Measurements from ENCODE around the gene GNG7. TPM values are rescaled to one million over a fixed set of nuclear protein-coding genes. Genes with fewer than 3 reads are reported as not detected.
"Not testable (repeated sequence)": the region's sequence is repeated elsewhere in the genome, so short reads cannot be mapped to it uniquely, and the experiment has no call there.

GNG7 gene
- total RNA-seq, 1 donor from 2014 or later = 1.8 TPM

DNA sequence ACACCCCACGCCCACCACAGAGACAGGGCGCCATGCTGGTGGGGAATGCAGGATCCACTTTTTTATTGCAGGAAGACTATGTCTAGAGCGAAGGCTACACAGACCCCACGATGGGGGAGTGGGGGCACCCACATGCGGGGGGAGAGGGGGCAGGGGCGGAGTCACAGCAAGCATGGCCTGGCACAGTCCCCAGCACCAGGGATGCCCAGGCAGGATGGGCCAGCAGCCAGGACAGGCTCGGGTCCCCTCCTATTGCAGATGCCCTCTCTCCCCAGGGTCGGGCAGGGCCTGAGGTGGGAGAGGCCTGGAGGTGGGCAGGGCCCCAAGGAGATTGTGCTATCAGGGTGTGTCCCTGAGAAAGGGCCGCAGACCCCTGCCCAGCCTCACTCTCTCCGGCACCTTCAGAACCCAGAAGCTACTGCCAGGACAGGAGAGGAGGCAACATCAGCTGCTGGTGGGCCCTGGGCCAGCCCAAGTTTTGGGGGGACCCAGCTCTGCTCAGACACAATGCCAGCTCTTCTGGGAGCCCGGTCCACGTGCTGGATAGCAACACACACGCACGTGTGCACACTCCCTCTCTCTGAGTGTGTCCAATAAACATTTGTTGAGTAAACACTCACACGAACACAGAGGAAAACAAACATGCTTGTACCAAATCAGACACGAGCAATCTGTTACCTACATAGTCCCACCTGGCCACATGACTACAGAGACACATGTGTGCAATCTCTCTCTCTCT is 12.2 kb upstream of the GNG7 start:
- Histone ChIP-seq H3K4me2 (ENCODE audit: low read length) (no peak overlapping the region), H3K36me3 (ENCODE audit: insufficient read depth, low read length) (no peaks in the 10 kb centered on the region), H3K79me2 (ENCODE audit: insufficient read depth, low read length) (no peaks in the 10 kb centered on the region), H3K27ac (ENCODE audit: low read depth, low read length) (no peak overlapping the region), H2AFZ (ENCODE audit: low read depth, low read length) (no peak overlapping the region), H4K20me1 (ENCODE audit: insufficient read depth, low read length) (no peaks in the 10 kb centered on the region), H3K4me1 (ENCODE audit: insufficient read depth, low read length) (peaks cover 10% of the 10 kb centered on the region), H3K4me3 (ENCODE audit: insufficient read depth, low read depth, low read length) (no peak overlapping the region), H3K27me3 (ENCODE audit: insufficient read depth, low read length) (no peaks in the 10 kb centered on the region), H3K9ac (ENCODE audit: low read length) (no peak overlapping the region), H3K9me3 (ENCODE audit: insufficient read depth, low read depth, low read length) (peaks cover 8% of the 10 kb centered on the region)
- H3K27ac Mint-ChIP-seq (ENCODE audit: unreplicated experiment) = no peak overlapping the region
- DNase-seq (ENCODE audit: low read depth) (no peak), FAIRE-seq (no peak)
- H3K4me3 Mint-ChIP-seq (ENCODE audit: unreplicated experiment) = no peak overlapping the region
- H3K36me3 Mint-ChIP-seq (ENCODE audit: low read depth, unreplicated experiment) = peaks cover 8% of the 10 kb centered on the region
- H3K27me3 Mint-ChIP-seq (ENCODE audit: low read depth, unreplicated experiment) = peaks cover 6% of the 10 kb centered on the region
- peaks cover 10% of the 10 kb centered on the region for H3K9me3 Mint-ChIP-seq (ENCODE audit: unreplicated experiment)
- H3K4me1 Mint-ChIP-seq (ENCODE audit: low read depth, unreplicated experiment) = peaks cover 7% of the 10 kb centered on the region
- TF ChIP-seq, protein P1, sequence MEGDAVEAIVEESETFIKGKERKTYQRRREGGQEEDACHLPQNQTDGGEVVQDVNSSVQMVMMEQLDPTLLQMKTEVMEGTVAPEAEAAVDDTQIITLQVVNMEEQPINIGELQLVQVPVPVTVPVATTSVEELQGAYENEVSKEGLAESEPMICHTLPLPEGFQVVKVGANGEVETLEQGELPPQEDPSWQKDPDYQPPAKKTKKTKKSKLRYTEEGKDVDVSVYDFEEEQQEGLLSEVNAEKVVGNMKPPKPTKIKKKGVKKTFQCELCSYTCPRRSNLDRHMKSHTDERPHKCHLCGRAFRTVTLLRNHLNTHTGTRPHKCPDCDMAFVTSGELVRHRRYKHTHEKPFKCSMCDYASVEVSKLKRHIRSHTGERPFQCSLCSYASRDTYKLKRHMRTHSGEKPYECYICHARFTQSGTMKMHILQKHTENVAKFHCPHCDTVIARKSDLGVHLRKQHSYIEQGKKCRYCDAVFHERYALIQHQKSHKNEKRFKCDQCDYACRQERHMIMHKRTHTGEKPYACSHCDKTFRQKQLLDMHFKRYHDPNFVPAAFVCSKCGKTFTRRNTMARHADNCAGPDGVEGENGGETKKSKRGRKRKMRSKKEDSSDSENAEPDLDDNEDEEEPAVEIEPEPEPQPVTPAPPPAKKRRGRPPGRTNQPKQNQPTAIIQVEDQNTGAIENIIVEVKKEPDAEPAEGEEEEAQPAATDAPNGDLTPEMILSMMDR (IDR thresholded peaks at IDR 0.05; ENCODE audit: insufficient read depth, low read depth, low read length) = no peak
- TF ChIP-seq EZH2 (IDR thresholded peaks at IDR 0.05; ENCODE audit: insufficient read depth, low read length) = no peak

DNA sequence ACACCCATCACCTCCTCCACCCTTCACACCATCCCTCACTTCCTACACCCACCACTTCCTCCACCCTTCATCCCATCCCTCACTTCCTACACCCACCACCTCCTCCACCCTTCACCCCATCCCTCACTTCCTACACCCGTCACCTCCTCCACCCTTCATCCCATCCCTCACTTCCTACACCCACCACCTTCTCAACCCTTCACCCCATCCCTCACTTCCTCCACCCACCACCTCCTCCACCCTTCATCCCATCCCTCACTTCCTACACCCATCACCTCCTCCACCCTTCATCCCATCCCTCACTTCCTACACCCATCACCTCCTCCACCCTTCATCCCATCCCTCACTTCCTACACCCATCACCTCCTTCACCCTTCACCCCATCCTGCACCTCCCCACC is 11.6 kb upstream of the GNG7 start:
- not testable (repeated sequence) for FAIRE-seq; H4K20me1 ChIP-seq (ENCODE audit: insufficient read depth, low read length); H3K4me1 ChIP-seq (ENCODE audit: insufficient read depth, low read length); H3K27me3 ChIP-seq (ENCODE audit: insufficient read depth, low read length); H3K4me3 Mint-ChIP-seq (ENCODE audit: unreplicated experiment); H3K79me2 ChIP-seq (ENCODE audit: insufficient read depth, low read length); H3K9ac ChIP-seq (ENCODE audit: low read length); H3K27ac ChIP-seq (ENCODE audit: low read depth, low read length); H3K36me3 ChIP-seq (ENCODE audit: insufficient read depth, low read length); H3K4me1 Mint-ChIP-seq (ENCODE audit: low read depth, unreplicated experiment); H3K4me2 ChIP-seq (ENCODE audit: low read length); H3K4me3 ChIP-seq (ENCODE audit: insufficient read depth, low read depth, low read length); H3K27ac Mint-ChIP-seq (ENCODE audit: unreplicated experiment); H3K9me3 ChIP-seq (ENCODE audit: insufficient read depth, low read depth, low read length); DNase-seq (ENCODE audit: low read depth); H3K36me3 Mint-ChIP-seq (ENCODE audit: low read depth, unreplicated experiment); H3K27me3 Mint-ChIP-seq (ENCODE audit: low read depth, unreplicated experiment); H2AFZ ChIP-seq (ENCODE audit: low read depth, low read length)
- peaks cover 10% of the 10 kb centered on the region for H3K9me3 Mint-ChIP-seq (ENCODE audit: unreplicated experiment)

DNA sequence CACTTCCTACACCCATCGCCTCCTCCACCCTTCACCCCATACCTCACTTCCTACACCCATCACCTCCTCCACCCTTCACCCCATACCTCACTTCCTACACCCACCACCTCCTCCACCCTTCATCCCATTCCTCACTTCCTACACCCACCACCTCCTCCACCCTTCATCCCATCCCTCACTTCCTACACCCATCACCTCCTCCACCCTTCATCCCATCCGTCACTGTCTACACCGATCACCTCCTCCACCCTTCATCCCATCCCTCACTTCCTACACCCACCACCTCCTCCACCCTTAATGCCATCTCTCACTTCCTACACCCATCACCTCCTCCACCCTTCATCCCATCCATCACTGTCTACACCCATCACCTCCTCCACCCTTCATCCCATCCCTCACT is 10.7 kb upstream of the GNG7 start:
- H3K4me1 ChIP-seq (ENCODE audit: insufficient read depth, low read length); H3K9me3 ChIP-seq (ENCODE audit: insufficient read depth, low read depth, low read length); H3K27me3 Mint-ChIP-seq (ENCODE audit: low read depth, unreplicated experiment); DNase-seq (ENCODE audit: low read depth); H2AFZ ChIP-seq (ENCODE audit: low read depth, low read length); H3K27ac Mint-ChIP-seq (ENCODE audit: unreplicated experiment); H3K4me3 ChIP-seq (ENCODE audit: insufficient read depth, low read depth, low read length); H3K36me3 Mint-ChIP-seq (ENCODE audit: low read depth, unreplicated experiment); H3K27me3 ChIP-seq (ENCODE audit: insufficient read depth, low read length); H3K9ac ChIP-seq (ENCODE audit: low read length); H3K4me3 Mint-ChIP-seq (ENCODE audit: unreplicated experiment); H4K20me1 ChIP-seq (ENCODE audit: insufficient read depth, low read length); H3K4me1 Mint-ChIP-seq (ENCODE audit: low read depth, unreplicated experiment); H3K36me3 ChIP-seq (ENCODE audit: insufficient read depth, low read length); H3K79me2 ChIP-seq (ENCODE audit: insufficient read depth, low read length); FAIRE-seq; H3K27ac ChIP-seq (ENCODE audit: low read depth, low read length); H3K4me2 ChIP-seq (ENCODE audit: low read length): not testable (repeated sequence)
- peaks cover 10% of the 10 kb centered on the region for H3K9me3 Mint-ChIP-seq (ENCODE audit: unreplicated experiment)

Measured in astrocyte (in vitro differentiated cells and primary cell).